GM18526 (cell line): ENCODE measurements around the gene TCF15.

Source experiments
- POLR2A ChIP-seq: IDR thresholded peaks from 3 replicates; pipeline ENCODE4 v1.6.1; 2011; ENCODE audit not compliant: insufficient read length; ENCODE audit errors: extremely low read depth

The TCF15 gene

GRCh38 chr20:577167-577791 lies 32.8 kb downstream of the TCF15 start:
- TF ChIP-seq POLR2A, result no peak

GRCh38 chr20:576156-576555 lies 34.0 kb downstream of the TCF15 start:
- TF ChIP-seq POLR2A, result no peak

GRCh38 chr20:575230-575629 lies 34.9 kb downstream of the TCF15 start:
- no peak for TF ChIP-seq POLR2A

GRCh38 chr20:574297-574942 lies 35.7 kb downstream of the TCF15 start:
- TF ChIP-seq POLR2A, result no peak

GRCh38 chr20:573414-574296 lies 36.5 kb downstream of the TCF15 start:
- no peak for TF ChIP-seq POLR2A

- TF ChIP-seq POLR2A, result no peak
These were observed 37.4 kb downstream of the TCF15 start for GRCh38 chr20:572727-573126.

GRCh38 chr20:571754-572441 lies 38.2 kb downstream of the TCF15 start:
- TF ChIP-seq POLR2A, result no peak

GRCh38 chr20:568673-569415 lies 41.3 kb downstream of the TCF15 start:
- TF ChIP-seq POLR2A, result no peak

GRCh38 chr20:568097-568652 lies 41.9 kb downstream of the TCF15 start:
- TF ChIP-seq POLR2A, result no peak

- no peak for TF ChIP-seq POLR2A
These were observed 45.9 kb downstream of the TCF15 start for GRCh38 chr20:564192-564591.

- TF ChIP-seq POLR2A, result no peak
These were observed 46.9 kb downstream of the TCF15 start for GRCh38 chr20:563187-563586.

GRCh38 chr20:562232-562897 lies 47.7 kb downstream of the TCF15 start:
- TF ChIP-seq POLR2A, result no peak

GRCh38 chr20:561437-562231 lies 48.5 kb downstream of the TCF15 start:
- no peak for TF ChIP-seq POLR2A

- TF ChIP-seq POLR2A, result no peak
These were observed 49.4 kb downstream of the TCF15 start for GRCh38 chr20:560680-561079.

GRCh38 chr20:558117-558516 lies 52.0 kb downstream of the TCF15 start:
- TF ChIP-seq POLR2A, result no peak
